Measurements from ENCODE around the gene LY6G5C. TPM values are rescaled to one million over a fixed set of nuclear protein-coding genes. Genes with fewer than 3 reads are reported as not detected.

The LY6G5C gene
- total RNA-seq, 1 donor from 2014 or later = 3.9 TPM

- no peak overlapping the region for H2AFZ ChIP-seq (ENCODE audit: low read depth, low read length)
- peak overlapping the region; percentile 34 for H3K9ac ChIP-seq (ENCODE audit: low read length)
- Mint-ChIP-seq H3K4me3 (ENCODE audit: unreplicated experiment) (peak overlapping the region; percentile 34), H3K9me3 (ENCODE audit: unreplicated experiment) (no peaks in the 10 kb centered on the region), H3K27ac (ENCODE audit: unreplicated experiment) (no peak overlapping the region), H3K27me3 (ENCODE audit: low read depth, unreplicated experiment) (no peaks in the 10 kb centered on the region), H3K36me3 (ENCODE audit: low read depth, unreplicated experiment) (peaks cover 6% of the 10 kb centered on the region), H3K4me1 (ENCODE audit: low read depth, unreplicated experiment) (peaks cover 15% of the 10 kb centered on the region)
- H3K27me3 ChIP-seq (ENCODE audit: insufficient read depth, low read length) = no peaks in the 10 kb centered on the region
- peaks cover 15% of the 10 kb centered on the region for H3K36me3 ChIP-seq (ENCODE audit: insufficient read depth, low read length)
- peaks cover 37% of the 10 kb centered on the region for H4K20me1 ChIP-seq (ENCODE audit: insufficient read depth, low read length)
- TF ChIP-seq CTCF (IDR thresholded peaks at IDR 0.05; ENCODE audit: insufficient read depth, low read depth, low read length) (no peak), EZH2 (IDR thresholded peaks at IDR 0.05; ENCODE audit: insufficient read depth, low read length) (no peak)
- H3K4me1 ChIP-seq (ENCODE audit: insufficient read depth, low read length) = peaks cover 12% of the 10 kb centered on the region
- H3K4me3 ChIP-seq (ENCODE audit: insufficient read depth, low read depth, low read length) = no peak overlapping the region
- FAIRE-seq = no peak
- H3K27ac ChIP-seq (ENCODE audit: low read depth, low read length) = no peak overlapping the region
- no peak for DNase-seq (ENCODE audit: low read depth)
- H3K79me2 ChIP-seq (ENCODE audit: insufficient read depth, low read length) = peaks cover 34% of the 10 kb centered on the region
- no peak overlapping the region for H3K4me2 ChIP-seq (ENCODE audit: low read length)
- no peaks in the 10 kb centered on the region for H3K9me3 ChIP-seq (ENCODE audit: insufficient read depth, low read depth, low read length)
Measured at GRCh38 chr6:31697555-31697954, 16.7 kb upstream of the LY6G5C start.

- no peak overlapping the region for H3K4me2 ChIP-seq (ENCODE audit: low read length)
- no peak for FAIRE-seq
- Mint-ChIP-seq H3K27ac (ENCODE audit: unreplicated experiment) (no peak overlapping the region), H3K27me3 (ENCODE audit: low read depth, unreplicated experiment) (no peaks in the 10 kb centered on the region), H3K4me1 (ENCODE audit: low read depth, unreplicated experiment) (peaks cover 16% of the 10 kb centered on the region), H3K4me3 (ENCODE audit: unreplicated experiment) (no peak overlapping the region), H3K36me3 (ENCODE audit: low read depth, unreplicated experiment) (peaks cover 8% of the 10 kb centered on the region), H3K9me3 (ENCODE audit: unreplicated experiment) (no peaks in the 10 kb centered on the region)
- H3K79me2 ChIP-seq (ENCODE audit: insufficient read depth, low read length) = peaks cover 3% of the 10 kb centered on the region
- no peak for TF ChIP-seq CTCF (IDR thresholded peaks at IDR 0.05; ENCODE audit: insufficient read depth, low read depth, low read length)
- TF ChIP-seq EZH2 (IDR thresholded peaks at IDR 0.05; ENCODE audit: insufficient read depth, low read length) = no peak
- peaks cover 5% of the 10 kb centered on the region for H3K4me1 ChIP-seq (ENCODE audit: insufficient read depth, low read length)
- H4K20me1 ChIP-seq (ENCODE audit: insufficient read depth, low read length) = peaks cover 16% of the 10 kb centered on the region
- peaks cover 25% of the 10 kb centered on the region for H3K36me3 ChIP-seq (ENCODE audit: insufficient read depth, low read length)
- H3K9ac ChIP-seq (ENCODE audit: low read length) = no peak overlapping the region
- no peak for DNase-seq (ENCODE audit: low read depth)
- H3K4me3 ChIP-seq (ENCODE audit: insufficient read depth, low read depth, low read length) = no peak overlapping the region
- H3K27me3 ChIP-seq (ENCODE audit: insufficient read depth, low read length) = no peaks in the 10 kb centered on the region
- H3K27ac ChIP-seq (ENCODE audit: low read depth, low read length) = no peak overlapping the region
- no peak overlapping the region for H2AFZ ChIP-seq (ENCODE audit: low read depth, low read length)
- H3K9me3 ChIP-seq (ENCODE audit: insufficient read depth, low read depth, low read length) = no peaks in the 10 kb centered on the region
Measured at GRCh38 chr6:31693535-31693934, 12.7 kb upstream of the LY6G5C start.

GRCh38 chr6:31692886-31693285 lies 12.0 kb upstream of the LY6G5C start:
- H2AFZ ChIP-seq (ENCODE audit: low read depth, low read length) = no peak overlapping the region
- H3K9ac ChIP-seq (ENCODE audit: low read length) = no peak overlapping the region
- TF ChIP-seq CTCF (IDR thresholded peaks at IDR 0.05; ENCODE audit: insufficient read depth, low read depth, low read length) (no peak), EZH2 (IDR thresholded peaks at IDR 0.05; ENCODE audit: insufficient read depth, low read length) (no peak)
- FAIRE-seq = no peak
- H3K9me3 ChIP-seq (ENCODE audit: insufficient read depth, low read depth, low read length) = no peaks in the 10 kb centered on the region
- no peaks in the 10 kb centered on the region for H3K27me3 ChIP-seq (ENCODE audit: insufficient read depth, low read length)
- no peaks in the 10 kb centered on the region for H3K9me3 Mint-ChIP-seq (ENCODE audit: unreplicated experiment)
- H4K20me1 ChIP-seq (ENCODE audit: insufficient read depth, low read length) = peaks cover 16% of the 10 kb centered on the region
- peaks cover 11% of the 10 kb centered on the region for H3K36me3 Mint-ChIP-seq (ENCODE audit: low read depth, unreplicated experiment)
- H3K27me3 Mint-ChIP-seq (ENCODE audit: low read depth, unreplicated experiment) = no peaks in the 10 kb centered on the region
- H3K27ac Mint-ChIP-seq (ENCODE audit: unreplicated experiment) = no peak overlapping the region
- H3K4me3 ChIP-seq (ENCODE audit: insufficient read depth, low read depth, low read length) = no peak overlapping the region
- peaks cover 5% of the 10 kb centered on the region for H3K4me1 ChIP-seq (ENCODE audit: insufficient read depth, low read length)
- H3K27ac ChIP-seq (ENCODE audit: low read depth, low read length) = no peak overlapping the region
- H3K4me3 Mint-ChIP-seq (ENCODE audit: unreplicated experiment) = no peak overlapping the region
- no peak for DNase-seq (ENCODE audit: low read depth)
- H3K4me1 Mint-ChIP-seq (ENCODE audit: low read depth, unreplicated experiment) = peaks cover 16% of the 10 kb centered on the region
- H3K36me3 ChIP-seq (ENCODE audit: insufficient read depth, low read length) = peaks cover 29% of the 10 kb centered on the region
- H3K4me2 ChIP-seq (ENCODE audit: low read length) = no peak overlapping the region
- peaks cover 3% of the 10 kb centered on the region for H3K79me2 ChIP-seq (ENCODE audit: insufficient read depth, low read length)
